COLO829 (cell line): Measurements from ENCODE around the gene PPP1R17.

Source experiments
- DNase-seq: peaks from one replicate; pipeline ENCODE4 v3.0.0; 2012; ENCODE audit warnings: low spot score

PPP1R17 gene

DNA sequence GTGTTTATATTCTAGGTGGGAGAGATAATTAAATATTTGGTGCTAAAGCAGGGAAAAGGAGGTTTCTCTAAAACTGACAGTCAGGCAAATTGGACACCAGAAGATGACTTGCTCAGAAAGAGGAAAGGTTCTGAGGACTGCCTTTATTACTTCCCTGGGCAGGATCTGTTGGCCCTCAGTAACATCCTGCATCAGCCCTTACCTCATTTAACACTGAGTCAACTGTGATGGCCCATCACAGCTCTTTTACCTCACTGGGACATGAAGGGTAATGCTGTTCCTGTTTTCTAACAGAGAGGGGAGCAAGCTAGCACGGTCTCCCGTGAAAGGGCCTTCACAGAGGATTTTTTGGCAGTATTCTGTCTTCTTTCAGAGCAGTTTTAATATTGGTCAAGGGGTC, 12.0 kb downstream of the PPP1R17 start:
- DNase-seq = no peak

- DNase-seq = no peak
Observed at GRCh38 chr7:31702354-31702753, 15.3 kb downstream of the PPP1R17 start.

- DNase-seq = no peak
Observed at GRCh38 chr7:31705377-31705776, 18.4 kb downstream of the PPP1R17 start.

DNA sequence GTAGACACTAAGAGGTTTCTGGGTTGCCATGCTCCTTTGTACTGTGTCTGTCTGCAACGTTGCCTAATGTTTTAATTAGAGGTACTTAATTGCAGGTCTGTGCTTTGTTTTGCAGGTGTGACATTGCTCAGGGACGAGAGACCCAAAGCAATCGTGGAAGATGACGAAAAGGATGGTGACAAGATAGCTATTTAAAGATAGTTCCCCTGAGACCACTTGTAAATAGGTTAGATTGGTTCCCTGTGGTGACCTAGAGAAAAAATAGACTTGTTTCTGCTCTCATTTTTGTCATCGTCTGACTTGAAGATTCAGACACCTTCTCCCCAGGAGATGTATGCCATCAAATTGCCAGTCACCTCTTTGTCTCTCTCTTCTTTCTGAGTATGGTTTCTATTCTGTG, 20.1 kb downstream of the PPP1R17 start:
- no peak for DNase-seq

GRCh38 chr7:31710171-31710570, 23.2 kb downstream of the PPP1R17 start:
- no peak for DNase-seq

- DNase-seq = no peak
Observed at GRCh38 chr7:31716355-31716754, 29.3 kb downstream of the PPP1R17 start.

- no peak for DNase-seq
Observed at GRCh38 chr7:31720366-31720765, 33.4 kb downstream of the PPP1R17 start.

GRCh38 chr7:31724696-31725095, 37.7 kb downstream of the PPP1R17 start:
- DNase-seq = no peak

- DNase-seq = no peak
Observed at GRCh38 chr7:31729195-31729804, 42.3 kb downstream of the PPP1R17 start.

- DNase-seq = peak; percentile 86
Observed at GRCh38 chr7:31734456-31734855, 47.4 kb downstream of the PPP1R17 start.

DNA sequence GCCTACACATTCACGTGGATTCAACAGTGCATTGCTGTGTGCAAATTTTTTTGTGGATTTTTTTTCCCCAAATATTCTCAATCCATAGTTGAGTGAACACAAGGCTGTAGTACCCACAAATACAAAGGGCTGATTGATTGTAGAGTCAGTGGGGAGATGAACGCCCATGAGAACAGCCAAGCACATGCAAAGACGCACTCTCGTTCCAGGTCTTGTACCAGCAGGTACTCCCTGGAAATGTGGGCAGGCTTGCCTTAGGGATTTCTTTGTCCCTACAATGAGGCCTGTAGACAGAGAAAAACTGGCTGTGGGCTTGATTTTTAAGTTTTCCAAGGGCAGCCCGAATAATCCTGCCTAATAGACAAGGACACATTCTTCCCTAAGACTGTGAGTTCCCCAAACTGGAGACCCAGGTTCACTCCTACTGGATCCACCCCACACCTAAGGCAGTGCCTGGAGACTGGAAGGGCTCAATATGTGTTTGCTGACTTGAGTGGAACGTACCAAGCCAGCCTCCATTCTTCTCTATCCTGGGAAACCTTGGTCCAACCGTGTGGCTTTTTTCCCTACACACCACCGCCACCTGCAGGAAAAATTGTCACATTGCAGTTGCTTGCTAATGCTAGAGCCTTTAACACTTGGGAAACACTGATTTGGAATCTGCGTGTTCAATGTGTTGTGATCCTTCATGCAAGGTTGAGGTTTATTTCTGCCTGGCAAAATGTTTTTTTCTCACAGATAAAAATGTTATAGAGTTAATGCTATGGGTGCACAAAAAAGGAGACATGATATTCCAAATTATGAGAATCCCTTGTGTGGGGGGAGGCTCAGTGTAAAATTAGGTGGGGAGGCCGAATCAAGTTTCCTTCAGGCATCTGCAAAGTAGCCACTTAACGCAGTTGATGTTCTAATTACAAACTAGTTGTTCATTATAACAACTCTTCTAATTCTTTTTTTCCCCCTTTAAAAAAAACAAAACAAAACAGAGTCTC, 49.3 kb downstream of the PPP1R17 start:
- DNase-seq = peak; percentile 89

DNA sequence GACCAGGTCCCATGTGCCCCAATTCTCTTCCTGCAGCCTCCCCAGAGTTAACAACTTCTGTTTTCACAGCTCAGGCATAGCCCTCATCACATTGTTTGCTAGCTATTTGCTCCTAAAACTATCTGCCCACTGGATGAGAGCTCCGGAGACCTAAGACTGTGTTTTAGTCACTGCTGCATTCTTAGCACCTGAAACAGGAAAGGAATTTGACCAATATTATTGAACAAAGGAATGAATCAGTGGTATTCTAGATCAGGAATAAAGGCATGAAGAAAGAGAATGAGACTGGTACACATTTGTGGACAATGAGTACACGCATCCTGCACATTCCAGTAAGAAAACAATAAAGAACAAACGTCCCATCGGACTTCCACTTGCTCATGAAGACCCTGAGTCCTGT, 54.8 kb downstream of the PPP1R17 start:
- DNase-seq = no peak

DNA sequence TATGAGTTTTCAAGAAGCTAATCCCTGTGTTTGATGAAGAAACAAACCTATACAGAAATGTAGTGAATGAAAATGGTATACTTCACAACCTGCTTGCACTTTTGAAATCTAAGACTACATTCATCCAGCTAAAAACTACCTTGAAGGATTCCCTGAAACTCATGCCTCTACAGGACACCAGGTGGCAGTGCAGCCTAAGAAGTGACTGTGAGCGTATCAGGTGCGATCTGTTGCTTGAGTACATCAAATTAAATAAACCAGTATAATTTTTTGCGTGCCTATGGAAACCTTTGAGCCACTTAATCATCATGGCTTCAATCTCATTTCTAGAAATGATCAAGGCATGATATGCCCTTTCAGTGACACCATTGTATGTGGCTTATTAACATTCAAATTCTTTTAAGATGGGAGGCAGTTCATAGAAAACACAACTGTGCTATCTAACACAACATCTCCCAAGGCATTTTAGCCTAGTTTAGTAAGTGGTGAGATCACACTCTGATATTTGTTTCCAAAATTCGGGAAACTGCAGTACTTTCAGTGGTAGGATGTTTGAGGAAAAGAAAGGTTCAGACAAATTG, 57.4 kb downstream of the PPP1R17 start:
- DNase-seq = peak; percentile 76

- DNase-seq = no peak
Observed at GRCh38 chr7:31747553-31747952, 60.5 kb downstream of the PPP1R17 start.

DNA sequence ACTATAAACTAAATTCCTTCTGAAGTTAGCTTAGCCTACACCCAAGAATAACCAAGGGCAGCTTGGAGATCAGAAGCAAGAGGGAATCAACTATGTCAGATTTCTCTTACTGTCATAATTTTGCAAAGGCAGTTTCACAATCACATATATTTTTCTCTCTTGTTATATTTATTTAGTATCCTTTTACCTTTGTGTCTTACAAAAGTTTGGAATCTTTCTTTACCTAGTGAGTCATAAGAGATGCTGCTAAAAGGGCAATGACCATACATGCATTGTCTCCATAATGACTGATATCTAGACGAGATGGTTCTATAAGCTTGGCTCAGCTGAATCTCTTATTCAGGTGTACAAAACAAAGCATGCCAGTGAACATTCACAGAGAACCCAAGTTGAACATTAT, 61.1 kb downstream of the PPP1R17 start:
- no peak for DNase-seq

GRCh38 chr7:31751726-31752125, 64.7 kb downstream of the PPP1R17 start:
- DNase-seq = peak; percentile 79
